ENCODE data around the gene MMP27. TPM values are rescaled to one million over a fixed set of nuclear protein-coding genes. Genes with fewer than 3 reads are reported as not detected.

Gene MMP27
- total RNA-seq, 1 experiment from 2014 or later: not detected

- WGBS (ENCODE audit: extremely low coverage, insufficient read length, low lambda C conversion rate): no CpG with 5 or more reads among the region's 2 CpGs
- Histone ChIP-seq H3T11ph (ENCODE audit: low read length) (no peak overlapping the region), H3K9ac (ENCODE audit: extremely low read depth, insufficient read length, low read length) (no peak overlapping the region), H3K14ac (ENCODE audit: insufficient read depth, low read length) (peak overlapping the region; percentile 41; the same call in 1 of the 2 replicates), H4K5ac (ENCODE audit: insufficient read length, low read depth, low read length) (no peak overlapping the region), H3K79me1 (ENCODE audit: insufficient read depth, low read depth, low read length, poor library complexity, severe bottlenecking) (no peaks in the 10 kb centered on the region), H4K20me1 (ENCODE audit: control insufficient read depth, insufficient read depth, insufficient read length) (no peaks in the 10 kb centered on the region), H3K27ac (ENCODE audit: insufficient read length, low read depth, low read length) (no peak overlapping the region), H3K4me1 (ENCODE audit: insufficient read depth, low read length) (no peaks in the 10 kb centered on the region; the same call in 1 of the 2 replicates), H2BK5ac (ENCODE audit: insufficient read length, low read length) (no peak overlapping the region), H2AK5ac (ENCODE audit: insufficient read length, low read length) (no peak overlapping the region), H2BK20ac (ENCODE audit: low read depth, low read length, poor library complexity, severe bottlenecking) (no peak overlapping the region), H3K79me2 (ENCODE audit: insufficient read depth, low read length) (no peaks in the 10 kb centered on the region), H2BK15ac (ENCODE audit: low read depth, low read length) (no peak overlapping the region), H3K56ac (ENCODE audit: insufficient read length, low read depth, low read length) (no peak overlapping the region), H4K91ac (ENCODE audit: insufficient read length, low read depth, low read length) (no peak overlapping the region), H3K23ac (ENCODE audit: insufficient read length, low read depth, low read length) (no peak overlapping the region), H2BK120ac (ENCODE audit: low read depth, low read length, poor library complexity, severe bottlenecking) (no peak overlapping the region), H3K23me2 (ENCODE audit: insufficient read length, low read depth, low read length, poor library complexity, severe bottlenecking) (no peaks in the 10 kb centered on the region), H2AFZ (ENCODE audit: low read length) (no peak overlapping the region), H3K4me2 (ENCODE audit: insufficient read depth, insufficient read length, low read length) (no peak overlapping the region), H3K9me3 (ENCODE audit: control insufficient read depth, low read depth, low read length) (no peaks in the 10 kb centered on the region), H3K27me3 (ENCODE audit: insufficient read depth, low read length) (no peaks in the 10 kb centered on the region), H2BK12ac (ENCODE audit: insufficient read length, low read depth, low read length) (no peak overlapping the region), H3K4ac (ENCODE audit: low read depth, low read length) (no peak overlapping the region), H4K8ac (replicated peaks; ENCODE audit: insufficient read length, low read depth, low read length) (no peak overlapping the region), H3K18ac (ENCODE audit: insufficient read length, low read depth, low read length) (no peak overlapping the region)
- DNase-seq: no peak
- peaks cover 21 to 22% of the 10 kb centered on the region in 2 experiments for H3K4me1 Mint-ChIP-seq
- no peak overlapping the region for H3K4me3 Mint-ChIP-seq
- H3K27me3 Mint-ChIP-seq (ENCODE audit: low read depth): no peaks in the 10 kb centered on the region
- no peaks in the 10 kb centered on the region for H3K36me3 Mint-ChIP-seq (ENCODE audit: insufficient read depth in 1 of 3, low read depth in 3 of 3)
- no peak for TF ChIP-seq CTCF (conservative IDR thresholded peaks at IDR 0.05)
- H3K27ac Mint-ChIP-seq: peak overlapping the region in 1 of 3 experiments; percentile 79; a peak in 2 of 7 replicates
- H3K9me3 Mint-ChIP-seq: peaks cover 0 to 2% of the 10 kb centered on the region in 2 experiments; a peak in 1 of 5 replicates
These were observed 29.5 kb downstream of the MMP27 start for GRCh38 chr11:102676084-102676483.
